Dermis blood vessel endothelial cell (primary cell): ENCODE measurements around the gene TNFSF11. TPM values are rescaled to one million over a fixed set of nuclear protein-coding genes. Genes with fewer than 3 reads are reported as not detected.

Experiments used
- DNase-seq: peaks from one replicate; pipeline ENCODE4 v3.0.0; 2010
- total RNA-seq: library from RNA; depleted of rRNA; stranded (reverse); fragments of >200 nt; gene quantifications from 2 replicates; pipeline ENCODE4 v1.2.3, GENCODE V29; 2014

Gene TNFSF11
- total RNA-seq, 1 donor from 2014 or later: not detected

- no peak for DNase-seq
Observed at GRCh38 chr13:42561752-42562467, 12.0 kb upstream of the TNFSF11 start.

DNA sequence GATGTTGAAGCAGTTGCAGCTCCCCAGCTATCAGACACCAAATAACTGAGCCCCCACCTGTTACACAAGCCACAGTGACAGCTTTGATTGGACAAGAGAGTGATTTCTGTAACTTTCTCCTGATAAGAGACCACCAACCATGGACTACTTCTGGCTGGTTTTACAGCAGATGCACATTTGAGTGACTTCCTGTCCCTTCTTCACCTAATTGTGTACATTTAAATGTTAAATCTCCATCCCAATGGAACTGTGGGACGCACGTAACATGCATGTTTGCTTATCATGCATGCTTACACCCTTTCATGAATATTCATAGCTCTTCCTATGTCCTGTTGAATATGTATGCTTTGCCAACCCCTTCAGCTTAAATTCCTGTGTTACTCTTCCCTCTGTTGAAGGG is 6.0 kb upstream of the TNFSF11 start:
- no peak for DNase-seq

DNA sequence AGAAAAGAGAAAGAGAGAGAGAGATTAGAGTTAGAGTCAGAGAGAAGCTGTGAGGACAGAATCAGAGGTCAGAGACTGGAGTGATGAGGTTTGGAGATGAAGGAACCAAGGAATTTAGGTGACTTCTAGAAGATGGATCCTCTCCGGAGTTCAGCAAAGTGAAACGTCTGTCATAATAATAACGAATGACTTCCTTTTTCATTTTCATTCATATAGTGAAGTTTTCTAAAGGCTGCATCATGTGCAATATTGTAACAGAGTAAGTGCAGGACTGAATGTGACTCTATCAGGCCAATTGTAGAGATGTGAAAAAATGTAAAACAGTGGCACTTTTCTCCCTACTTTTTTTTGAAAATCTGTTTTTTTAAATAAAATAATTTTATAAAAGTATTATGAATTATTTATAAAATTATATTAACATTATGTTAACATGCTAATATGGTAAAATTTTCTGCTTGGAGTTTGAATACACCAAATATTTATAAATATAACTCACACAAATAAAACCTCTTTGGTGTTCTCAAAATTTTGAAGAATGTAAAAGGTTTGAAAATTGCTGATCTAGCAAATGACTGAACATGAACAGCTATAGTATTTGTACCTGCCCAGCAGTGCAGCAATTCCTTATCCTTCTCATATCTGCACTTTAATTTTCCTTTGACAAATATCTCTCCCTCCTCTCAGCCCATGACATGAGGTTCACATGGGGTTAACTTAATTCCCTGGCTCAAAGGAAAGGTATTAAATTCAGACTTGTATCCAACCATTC is 4.2 kb upstream of the TNFSF11 start:
- no peak for DNase-seq

DNA sequence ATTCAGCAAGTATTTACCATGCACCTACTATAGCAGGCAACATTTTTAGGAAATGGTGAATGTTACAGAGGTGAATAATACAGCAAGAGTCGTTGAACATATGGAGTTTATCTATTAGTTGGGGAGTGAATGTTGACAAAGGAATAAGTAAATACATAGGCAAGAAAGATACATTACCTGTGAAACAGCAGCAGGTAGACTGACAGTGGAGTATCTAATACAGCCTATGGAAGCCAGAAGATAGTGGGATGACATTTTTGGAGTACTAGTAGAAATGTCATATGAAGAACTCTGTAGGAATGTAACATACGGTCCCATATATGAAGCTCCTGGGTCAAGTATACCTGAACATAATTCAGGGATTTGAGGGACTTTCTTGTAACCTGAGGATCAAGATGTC is 2.1 kb upstream of the TNFSF11 start:
- no peak for DNase-seq

DNA sequence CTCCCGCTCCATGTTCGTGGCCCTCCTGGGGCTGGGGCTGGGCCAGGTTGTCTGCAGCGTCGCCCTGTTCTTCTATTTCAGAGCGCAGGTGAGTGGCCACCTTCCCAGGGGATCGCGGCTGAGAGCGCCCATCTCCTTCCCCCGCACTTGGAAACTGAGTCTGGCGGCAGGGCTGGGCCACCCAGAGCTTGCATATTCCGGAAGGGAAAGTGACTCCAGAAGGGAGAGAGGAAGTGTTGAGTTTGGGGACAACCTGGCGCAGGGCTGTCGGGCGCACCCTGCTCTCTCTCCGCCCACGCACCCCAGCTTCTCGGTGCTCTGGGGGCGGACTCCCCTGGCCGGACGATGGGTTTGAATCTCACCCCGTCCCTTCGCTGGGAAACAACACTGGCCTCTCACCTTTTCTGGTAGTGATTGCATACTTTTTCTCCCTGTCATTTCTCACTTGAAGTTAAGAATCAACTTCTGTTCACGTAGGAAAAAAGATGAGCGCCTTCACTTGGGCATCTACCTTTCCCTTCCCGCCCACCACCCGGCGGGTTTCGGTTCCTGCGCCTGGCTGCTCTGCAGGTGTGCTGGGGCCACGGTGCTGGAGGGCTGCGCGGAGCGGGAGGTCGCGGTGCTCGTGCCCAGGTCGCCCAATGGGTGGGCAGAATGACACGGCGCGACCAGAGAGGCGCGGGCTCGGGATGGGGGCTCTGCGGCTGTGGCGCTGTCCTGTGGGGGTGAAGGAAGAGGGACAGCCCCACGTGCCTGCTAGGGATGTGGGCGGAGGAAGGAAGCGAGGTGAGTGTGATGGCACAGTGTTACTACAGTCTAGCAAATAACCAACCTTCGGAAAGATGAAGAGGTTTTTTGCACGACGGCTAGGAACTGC is 721 bp downstream of the TNFSF11 start:
- no peak for DNase-seq

- no peak for DNase-seq
Observed at GRCh38 chr13:42575938-42576337, 2.0 kb downstream of the TNFSF11 start.

- no peak for DNase-seq
Observed at GRCh38 chr13:42577538-42577937, 3.6 kb downstream of the TNFSF11 start.

DNA sequence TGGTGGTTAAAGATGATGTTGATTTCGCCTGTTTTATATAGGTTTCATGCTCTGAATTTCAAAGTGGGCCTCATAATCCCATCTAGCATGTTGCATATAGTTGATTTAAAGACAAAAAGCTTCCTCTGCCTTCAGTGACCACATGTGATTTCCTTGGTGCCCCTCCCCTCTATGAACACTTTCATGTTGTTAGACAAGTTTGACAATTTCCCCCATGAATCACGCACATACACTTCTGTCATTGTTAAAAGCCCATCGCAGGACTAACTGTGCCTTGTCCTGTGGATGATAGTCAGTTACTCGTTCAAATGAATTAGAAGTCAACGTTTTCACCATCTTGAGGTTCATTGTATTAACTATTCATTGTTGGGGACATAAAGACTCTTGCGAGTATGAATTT is 6.7 kb downstream of the TNFSF11 start:
- DNase-seq: no peak

- no peak for DNase-seq
Observed at GRCh38 chr13:42581427-42581826, 7.5 kb downstream of the TNFSF11 start.

DNA sequence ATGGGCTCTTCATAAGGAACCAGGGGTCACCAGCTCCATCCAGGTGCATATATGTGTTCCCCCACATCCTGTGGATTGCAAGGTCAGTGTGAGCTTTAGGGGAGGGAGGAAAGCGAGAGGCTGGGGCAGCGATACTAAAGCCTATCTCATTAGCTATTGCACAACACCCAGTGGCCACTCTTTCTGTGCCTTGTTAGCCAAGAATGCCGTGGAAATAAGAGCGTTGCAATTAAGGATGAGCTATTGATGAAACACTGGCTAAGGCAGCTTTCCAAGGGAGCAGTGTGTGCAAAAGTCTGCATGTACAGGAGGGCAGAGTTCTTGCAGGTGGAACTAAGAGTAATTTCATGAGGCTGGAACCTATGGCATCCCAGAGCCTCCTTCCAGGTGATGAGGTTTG is 17.6 kb downstream of the TNFSF11 start:
- no peak for DNase-seq

DNA sequence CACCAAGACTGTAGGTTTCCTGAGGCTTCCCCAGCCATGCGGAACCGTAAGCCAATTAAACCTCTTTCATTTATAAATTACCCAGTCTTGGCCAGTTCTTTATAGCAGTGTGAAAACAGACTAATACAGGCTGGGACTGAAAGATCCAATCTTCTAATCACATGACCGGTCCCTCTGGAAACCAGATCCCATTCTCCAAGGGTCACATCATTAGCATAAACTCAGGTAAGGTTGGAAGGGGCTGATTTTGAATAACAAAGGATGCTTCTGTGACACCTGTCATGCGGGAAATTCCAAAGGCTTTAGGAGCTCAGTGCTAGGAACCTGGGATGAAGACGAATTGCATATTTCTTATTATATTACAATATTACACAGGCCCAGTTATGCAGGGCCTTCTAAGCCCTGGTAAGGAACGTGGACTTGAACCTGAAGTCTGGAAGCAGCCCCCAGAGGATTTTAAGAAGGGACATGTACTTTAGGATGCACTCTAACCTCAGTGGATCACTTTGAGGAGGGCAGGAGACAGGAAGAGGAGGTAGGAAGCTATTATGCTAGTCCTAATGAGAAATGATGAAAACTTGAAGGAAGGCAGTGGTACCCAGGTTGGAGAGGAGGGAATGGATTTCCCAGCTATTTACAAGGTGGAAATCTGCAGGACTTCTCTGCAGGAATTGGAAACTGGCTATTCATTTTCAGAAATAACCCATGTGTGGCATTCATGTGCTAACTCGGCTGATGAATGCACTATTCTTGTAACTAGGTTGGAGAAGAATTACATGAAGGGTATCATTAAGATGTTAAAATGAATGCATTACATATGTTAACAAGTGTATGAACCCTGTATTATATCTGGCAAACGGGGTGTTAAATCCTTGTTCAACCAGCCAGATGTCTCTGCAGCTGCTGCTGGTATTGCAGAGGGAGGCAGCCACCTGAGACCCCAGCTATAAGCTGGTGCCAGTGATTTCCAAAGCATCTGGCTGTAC is 19.3 kb downstream of the TNFSF11 start:
- DNase-seq: no peak

GRCh38 chr13:42594481-42595252 is 20.7 kb downstream of the TNFSF11 start:
- DNase-seq: peak; percentile 75

- DNase-seq: no peak
Observed at GRCh38 chr13:42595253-42595571, 21.3 kb downstream of the TNFSF11 start.

GRCh38 chr13:42597505-42597904 is 23.6 kb downstream of the TNFSF11 start:
- DNase-seq: no peak

GRCh38 chr13:42600943-42601342 is 27.0 kb downstream of the TNFSF11 start:
- peak; percentile 13 for DNase-seq

DNA sequence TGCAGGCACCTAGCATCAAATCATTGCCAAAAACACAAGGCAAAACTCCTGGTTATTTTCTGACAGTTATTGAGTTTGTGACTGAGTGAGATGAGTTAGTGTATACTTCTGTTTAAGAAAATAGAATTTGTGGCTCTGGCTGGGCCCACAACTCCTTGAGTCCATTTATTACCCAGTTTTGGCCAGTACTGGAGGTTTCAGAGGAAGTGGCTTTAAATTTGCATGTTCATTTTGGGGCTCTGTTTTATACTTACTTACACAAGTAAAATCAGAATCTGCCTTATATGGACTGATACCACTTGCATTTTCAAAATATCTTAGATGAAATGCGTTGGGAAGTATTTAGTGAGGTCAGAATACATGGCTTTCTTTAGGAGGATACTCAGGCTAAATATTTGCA is 29.0 kb downstream of the TNFSF11 start:
- no peak for DNase-seq

DNA sequence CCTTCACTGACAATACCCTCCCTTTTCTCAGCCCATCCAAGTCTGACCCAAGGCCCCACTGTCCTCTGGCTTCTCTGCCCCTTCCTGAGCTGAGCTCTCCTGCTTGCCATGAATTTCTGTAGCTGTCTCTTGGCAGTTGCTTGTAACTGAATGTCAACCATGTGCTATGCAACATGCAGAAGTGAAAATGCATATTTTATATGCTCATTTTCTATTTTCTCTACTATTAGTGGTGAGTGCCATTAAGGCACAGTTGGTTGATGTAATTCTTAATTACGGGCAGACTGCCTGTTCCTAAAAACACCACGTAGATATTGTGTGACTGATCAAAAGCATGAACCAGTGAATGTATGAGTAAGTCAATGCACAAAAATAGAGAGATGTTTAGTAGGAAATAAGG is 29.6 kb downstream of the TNFSF11 start:
- DNase-seq: no peak

GRCh38 chr13:42607546-42607945 is 33.6 kb downstream of the TNFSF11 start:
- DNase-seq: no peak

GRCh38 chr13:42610649-42611048 is 36.7 kb downstream of the TNFSF11 start:
- DNase-seq: no peak

- no peak for DNase-seq
Observed at GRCh38 chr13:42611086-42611779, 37.3 kb downstream of the TNFSF11 start.
